Heart right ventricle (tissue), 16 donors: Measurements from ENCODE around the gene CPD. TPM values are rescaled to one million over a fixed set of nuclear protein-coding genes. Genes with fewer than 3 reads are reported as not detected.

ENCODE experiments used
- ATAC-seq, 8 donors: fragments of 200-7000 bp; cut with Tn5 transposase; one replicate each; pipeline ENCODE4 v1.9.1; 2020; ENCODE audit warnings: mild to moderate bottlenecking in 8 of 8, moderate library complexity in 8 of 8, moderate number of reproducible peaks in 1 of 8
- DNase-seq, 2 donors: peaks; one replicate each; pipeline ENCODE4 v3.0.0-alpha.2; 2020
- H3K27ac ChIP-seq, 10 donors: fragments of 200-600 bp; sonication (generic) in 2 of 10; one replicate each; pipeline versions ENCODE4 v1.5.0 to v1.8.0; 2020 to 2022; ENCODE audit warnings: mild to moderate bottlenecking in 3 of 10
- H3K27me3 ChIP-seq, 7 donors: fragments of 200-600 bp; one replicate each; pipeline ENCODE4 v1.8.0; 2021 to 2022; ENCODE audit warnings: mild to moderate bottlenecking in 2 of 7
- H3K36me3 ChIP-seq, 9 donors: fragments of 200-600 bp; sonication (generic) in 1 of 9; one replicate each; pipeline versions ENCODE4 v1.5.0 to v1.8.0; 2020 to 2022; ENCODE audit warnings: mild to moderate bottlenecking in 2 of 9
- H3K4me1 ChIP-seq, 9 donors: fragments of 200-600 bp; sonication (generic) in 1 of 9; one replicate each; pipeline versions ENCODE4 v1.5.0 to v1.8.0; 2020 to 2022; ENCODE audit warnings: mild to moderate bottlenecking in 4 of 9
- H3K4me3 ChIP-seq, 10 donors: fragments of 200-600 bp; sonication (generic) in 2 of 10; one replicate each; pipeline versions ENCODE4 v1.5.0 to v1.8.0; 2020 to 2022; ENCODE audit warnings: mild to moderate bottlenecking in 7 of 10, moderate library complexity in 2 of 10
- H3K9me3 ChIP-seq, 11 donors: fragments of 200-600 bp in 10 of 11; sonication (generic) in 2 of 11; one replicate each; pipeline versions ENCODE4 v1.5.0 to v1.8.0; 2013 to 2022; ENCODE audit warnings: mild to moderate bottlenecking in 2 of 11, control low read depth in 1 of 11, moderate library complexity in 1 of 11
- WGBS, 2 donors: extraction: QIAGEN DNeasy Blood & Tissue Kit; methylation state at CpG; one replicate each; pipeline ENCODE4 v1.1.7; 2013; ENCODE audit warnings: inconsistent platforms in 1 of 2; 5-methylcytosine and 5-hydroxymethylcytosine counted together
- intact Hi-C, 10 donors: fragments of 100-400 bp; cut with DNase I; formaldehyde crosslinking; loops; one replicate each; pipeline versions ENCODE4 v1.11.1 to v1.14.2; 2022
- polyA plus RNA-seq, 2 donors: library from polyadenylated mRNA; stranded (reverse); fragments of 200-250 nt; gene quantifications; one replicate each; pipeline ENCODE4 v1.2.3, GENCODE V29; 2013
- total RNA-seq, 10 donors: library from RNA; stranded (reverse); fragmentation: NEBNext Ultra II Directional in 3 of 10; extraction: Animal tissue kit (Norgen Biotek cat#: 25700) in 3 of 10; gene quantifications; one replicate each; pipeline versions ENCODE4 v1.2.1 to v1.2.4, GENCODE V29; 2021 to 2023
- TF ChIP-seq, protein P1 (sequence below), 9 donors: fragments of 200-600 bp; sonication (generic) in 2 of 9; IDR thresholded peaks; one replicate each; pipeline versions ENCODE4 v1.5.0 to v1.8.0; 2021 to 2022; ENCODE audit warnings: antibody characterized with exemption in 9 of 9, mild to moderate bottlenecking in 5 of 9, moderate library complexity in 1 of 9
- donor health status: Arrhythmogenic right ventricular cardiomyopathy.
- donor health status: ischemic (EF 13 %, LVEDD 7.1; RV severe dilation, severe dysfunction).
- donor health status: healthy with polysubstance abuse.
- donor health status: DM: no; HTN: yes; CAD: no.
- donor health status: DM: no; HTN: no; CAD: no.
- donor health status: ischemic (EF 25% LVEDD 6.9; RV normal size, moderate dysfunction).
- donor health status: ischemic (EF 25% LVEDD 5.7; RV mildly dilated, moderate dysfunction).
- donor health status: healthy.
- donor health status: DM: yes; HTN: yes; CAD: no.
- donor health status: Ischemic cardiomyopathy.
- donor health status: ischemic (EF 35%, LVEDD 5.7; RV mildly dilated, moderate dysfunction).
- donor health status: nonischemic (EF 11% LVEDD 7.7; RV severe dilation, severe dysfunction).
- donor health status: DM: yes; HTN: yes; CAD: no.
- donor health status: PGD.
- donor health status: ischemic (EF 29% LVEDD 5.4; RV normal size, mild dysfunction).
- donor health status: nonischemic (EF 23%, LVEDD 6.1; RV moderate dilation, normal function).

The CPD gene
- total and polyA plus RNA-seq, 12 donors = 4.2 to 44.0 (median 22.6) TPM

DNA sequence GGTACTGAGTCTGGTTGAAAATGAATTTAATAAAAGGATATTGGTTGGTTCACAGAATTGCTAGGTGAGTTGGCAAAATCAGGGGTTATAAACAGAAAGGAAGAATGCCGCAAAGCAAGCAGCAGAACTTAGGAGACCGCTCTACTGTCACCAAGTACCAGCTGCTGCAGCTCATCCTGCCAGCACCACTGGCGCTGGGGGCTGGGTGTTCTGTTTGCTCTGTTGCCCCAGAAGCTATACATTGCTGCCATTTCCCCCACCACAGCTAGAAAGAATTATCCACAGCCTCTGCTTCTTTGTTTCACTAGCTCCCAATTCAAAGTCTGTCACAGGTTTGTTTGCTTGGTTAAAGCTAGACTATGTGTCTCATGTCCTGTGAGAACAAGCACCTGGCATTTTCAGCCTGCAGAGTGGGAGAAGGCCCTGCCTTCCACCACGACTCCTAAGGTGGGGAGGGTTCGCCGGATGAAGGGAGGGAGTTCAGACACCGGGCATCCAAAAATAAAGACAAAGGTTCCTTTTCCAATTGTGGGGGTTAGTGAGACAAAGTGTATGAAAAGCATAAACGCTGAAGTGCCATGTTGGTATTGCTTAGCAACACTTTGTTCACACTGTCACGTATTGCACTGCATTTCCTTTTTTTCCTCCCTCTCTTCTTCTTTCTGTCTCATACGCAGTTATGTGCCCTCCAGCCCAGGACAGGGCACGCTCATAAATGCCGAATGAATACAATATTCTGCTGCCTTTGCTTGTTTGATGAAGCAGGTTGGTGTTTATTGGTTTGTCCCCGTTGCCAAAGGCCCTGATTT lies 9.6 kb upstream of the CPD start:
- no peaks in the 10 kb centered on the region for H3K9me3 ChIP-seq
- TF ChIP-seq, protein P1, sequence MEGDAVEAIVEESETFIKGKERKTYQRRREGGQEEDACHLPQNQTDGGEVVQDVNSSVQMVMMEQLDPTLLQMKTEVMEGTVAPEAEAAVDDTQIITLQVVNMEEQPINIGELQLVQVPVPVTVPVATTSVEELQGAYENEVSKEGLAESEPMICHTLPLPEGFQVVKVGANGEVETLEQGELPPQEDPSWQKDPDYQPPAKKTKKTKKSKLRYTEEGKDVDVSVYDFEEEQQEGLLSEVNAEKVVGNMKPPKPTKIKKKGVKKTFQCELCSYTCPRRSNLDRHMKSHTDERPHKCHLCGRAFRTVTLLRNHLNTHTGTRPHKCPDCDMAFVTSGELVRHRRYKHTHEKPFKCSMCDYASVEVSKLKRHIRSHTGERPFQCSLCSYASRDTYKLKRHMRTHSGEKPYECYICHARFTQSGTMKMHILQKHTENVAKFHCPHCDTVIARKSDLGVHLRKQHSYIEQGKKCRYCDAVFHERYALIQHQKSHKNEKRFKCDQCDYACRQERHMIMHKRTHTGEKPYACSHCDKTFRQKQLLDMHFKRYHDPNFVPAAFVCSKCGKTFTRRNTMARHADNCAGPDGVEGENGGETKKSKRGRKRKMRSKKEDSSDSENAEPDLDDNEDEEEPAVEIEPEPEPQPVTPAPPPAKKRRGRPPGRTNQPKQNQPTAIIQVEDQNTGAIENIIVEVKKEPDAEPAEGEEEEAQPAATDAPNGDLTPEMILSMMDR (IDR thresholded peaks at IDR 0.05) = no peak
- no peak overlapping the region for H3K4me3 ChIP-seq
- peak overlapping the region in 1 of 10 donors; percentile 12 for H3K27ac ChIP-seq
- 76 to 80% methylated on average over 13 of the region's 13 CpGs for WGBS, 2 donors
- peaks cover 0 to 4% (median 0%) of the 10 kb centered on the region in 7 donors for H3K27me3 ChIP-seq
- intact Hi-C loops = no loop called here
- no peaks in the 10 kb centered on the region for H3K36me3 ChIP-seq
- ATAC-seq = peak in 1 of 8 donors; percentile 47
- no peak for DNase-seq
- peaks cover 0 to 20% (median 0%) of the 10 kb centered on the region in 9 donors for H3K4me1 ChIP-seq

DNA sequence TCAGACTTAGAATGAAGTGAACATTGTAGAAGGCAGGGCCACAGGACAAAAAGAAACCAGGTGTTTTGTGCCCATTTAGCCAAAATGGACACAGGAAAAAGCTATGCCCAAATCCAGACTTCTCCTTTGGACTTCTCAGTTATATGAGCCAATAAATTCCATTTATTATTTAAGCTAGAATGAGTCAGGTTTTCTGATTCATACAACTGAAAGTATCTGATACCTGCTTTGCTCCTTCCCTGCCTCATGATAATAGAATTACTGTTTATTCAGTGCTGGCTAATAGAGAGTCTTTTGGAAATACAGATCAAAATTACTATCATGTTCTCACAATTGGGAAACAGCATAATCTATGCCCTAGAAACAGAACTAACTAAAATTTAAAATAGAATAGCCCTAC lies 8.7 kb upstream of the CPD start:
- no peak for DNase-seq
- TF ChIP-seq, protein P1 (IDR thresholded peaks at IDR 0.05) = no peak
- Histone ChIP-seq H3K36me3 (no peaks in the 10 kb centered on the region), H3K9me3 (no peaks in the 10 kb centered on the region), H3K4me1 (peaks cover 0 to 14% (median 0%) of the 10 kb centered on the region in 9 donors), H3K27me3 (peaks cover 0 to 4% (median 0%) of the 10 kb centered on the region in 7 donors), H3K4me3 (no peak overlapping the region), H3K27ac (no peak overlapping the region)
- no peak for ATAC-seq
- intact Hi-C loops = loop anchor here in 1 of 10 donors (10.0 kb wide), 1 partner anchor 75 kb away; the partner anchor contains the start of gene BLMH

DNA sequence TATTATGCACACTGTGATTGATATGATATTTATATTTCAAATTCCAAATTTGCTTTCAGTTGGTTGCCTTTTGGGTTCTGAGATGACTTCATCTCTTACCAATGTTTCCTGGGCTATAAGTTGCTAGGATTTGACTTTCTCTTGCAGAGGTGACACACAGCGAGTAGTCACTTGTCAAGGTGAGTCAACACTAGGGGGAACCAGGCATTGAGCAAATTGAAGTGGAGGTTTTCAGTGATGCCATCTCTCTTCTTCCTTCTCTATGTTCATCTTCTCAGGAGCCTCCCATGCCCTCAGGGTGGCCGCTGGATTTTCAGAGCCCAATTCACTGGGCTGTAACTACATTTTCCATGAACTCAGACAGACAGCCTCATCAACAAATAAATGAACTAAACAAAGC lies 6.0 kb upstream of the CPD start:
- DNase-seq (no peak), ATAC-seq (no peak)
- TF ChIP-seq, protein P1 (IDR thresholded peaks at IDR 0.05) = no peak
- no peak overlapping the region for H3K4me3 ChIP-seq
- peaks cover 0 to 4% (median 0%) of the 10 kb centered on the region in 7 donors for H3K27me3 ChIP-seq
- no peaks in the 10 kb centered on the region for H3K36me3 ChIP-seq
- intact Hi-C loops = loop anchor here in 1 of 10 donors (10.0 kb wide), 1 partner anchor 78 kb away; the partner anchor contains the start of gene BLMH
- no peaks in the 10 kb centered on the region for H3K9me3 ChIP-seq
- WGBS, 2 donors = 85 to 92% methylated on average over 2 of the region's 2 CpGs
- H3K27ac ChIP-seq = no peak overlapping the region
- peaks cover 0 to 35% (median 2%) of the 10 kb centered on the region in 9 donors for H3K4me1 ChIP-seq

DNA sequence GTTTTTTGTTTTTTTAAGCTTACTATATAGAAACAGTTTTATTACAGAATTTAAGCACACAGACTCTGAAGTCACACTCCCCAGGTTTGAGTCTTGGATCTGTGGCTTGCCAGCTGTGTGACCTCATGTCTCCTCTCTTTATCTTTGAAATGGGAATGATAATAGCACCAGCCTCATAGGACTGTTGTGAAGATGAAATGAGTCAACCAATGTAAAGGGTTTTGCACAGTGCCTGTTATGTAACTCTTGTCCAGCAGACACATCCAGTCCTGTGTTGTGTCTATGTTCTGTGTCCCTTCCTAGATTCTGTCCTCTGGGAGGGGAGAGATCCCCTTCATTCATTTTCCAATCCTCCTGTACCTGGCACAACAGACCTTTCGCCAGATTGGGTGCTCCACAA lies 3.1 kb upstream of the CPD start:
- Histone ChIP-seq H3K27ac (no peak overlapping the region), H3K9me3 (no peaks in the 10 kb centered on the region), H3K27me3 (peaks cover 0 to 4% (median 0%) of the 10 kb centered on the region in 7 donors), H3K4me1 (peaks cover 2 to 37% (median 16%) of the 10 kb centered on the region in 9 donors), H3K36me3 (no peaks in the 10 kb centered on the region), H3K4me3 (no peak overlapping the region)
- TF ChIP-seq, protein P1 (IDR thresholded peaks at IDR 0.05) = no peak
- DNase-seq (no peak), ATAC-seq (no peak)
- intact Hi-C loops = loop anchor here in 5 of 10 donors (5.0 to 10.0 kb wide), 3 partner anchors 33 to 102 kb away; partner anchors contain the start of genes BLMH (in 1 of the 5) and GOSR1 (in 1 of the 5)
- WGBS, 2 donors = 96 to 97% methylated on average over 1 of the region's 1 CpG
